ENCODE data around the gene NEFH.
A peak's percentile ranks its signal among the peaks of the same experiment; 100 is the strongest.
"Not testable (repeated sequence)": the region's sequence is repeated elsewhere in the genome, so short reads cannot be mapped to it uniquely, and the experiment has no call there.

Gene NEFH

GRCh38 chr22:29487426-29487986, 7.5 kb downstream of the NEFH start:
- ChIA-PET POLR2A (ENCODE audit: low non-redundant PET) (no interaction called here), CTCF (no interaction called here)
- no peak for DNase-seq (ENCODE audit: low spot score)
- no peak for TF ChIP-seq CTCF (conservative IDR thresholded peaks at IDR 0.05; ENCODE audit: low read depth)
- H3K27ac ChIP-seq, result no peak overlapping the region

DNA sequence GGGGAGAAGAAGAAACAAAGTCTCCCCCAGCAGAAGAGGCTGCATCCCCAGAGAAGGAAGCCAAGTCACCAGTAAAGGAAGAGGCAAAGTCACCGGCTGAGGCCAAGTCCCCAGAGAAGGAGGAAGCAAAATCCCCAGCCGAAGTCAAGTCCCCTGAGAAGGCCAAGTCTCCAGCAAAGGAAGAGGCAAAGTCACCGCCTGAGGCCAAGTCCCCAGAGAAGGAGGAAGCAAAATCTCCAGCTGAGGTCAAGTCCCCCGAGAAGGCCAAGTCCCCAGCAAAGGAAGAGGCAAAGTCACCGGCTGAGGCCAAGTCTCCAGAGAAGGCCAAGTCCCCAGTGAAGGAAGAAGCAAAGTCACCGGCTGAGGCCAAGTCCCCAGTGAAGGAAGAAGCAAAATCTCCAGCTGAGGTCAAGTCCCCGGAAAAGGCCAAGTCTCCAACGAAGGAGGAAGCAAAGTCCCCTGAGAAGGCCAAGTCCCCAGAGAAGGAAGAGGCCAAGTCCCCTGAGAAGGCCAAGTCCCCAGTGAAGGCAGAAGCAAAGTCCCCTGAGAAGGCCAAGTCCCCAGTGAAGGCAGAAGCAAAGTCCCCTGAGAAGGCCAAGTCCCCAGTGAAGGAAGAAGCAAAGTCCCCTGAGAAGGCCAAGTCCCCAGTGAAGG, 9.2 kb downstream of the NEFH start:
- CTCF ChIA-PET; POLR2A ChIA-PET (ENCODE audit: low non-redundant PET); H3K27ac ChIP-seq; DNase-seq (ENCODE audit: low spot score): not testable (repeated sequence)

- no peak for TF ChIP-seq CTCF (conservative IDR thresholded peaks at IDR 0.05; ENCODE audit: low read depth)
- no peak overlapping the region for H3K27ac ChIP-seq
- CTCF ChIA-PET, result no interaction called here
- no peak for DNase-seq (ENCODE audit: low spot score)
- POLR2A ChIA-PET (ENCODE audit: low non-redundant PET), result no interaction called here
Observed at GRCh38 chr22:29491012-29491411, 11.0 kb downstream of the NEFH start.

DNA sequence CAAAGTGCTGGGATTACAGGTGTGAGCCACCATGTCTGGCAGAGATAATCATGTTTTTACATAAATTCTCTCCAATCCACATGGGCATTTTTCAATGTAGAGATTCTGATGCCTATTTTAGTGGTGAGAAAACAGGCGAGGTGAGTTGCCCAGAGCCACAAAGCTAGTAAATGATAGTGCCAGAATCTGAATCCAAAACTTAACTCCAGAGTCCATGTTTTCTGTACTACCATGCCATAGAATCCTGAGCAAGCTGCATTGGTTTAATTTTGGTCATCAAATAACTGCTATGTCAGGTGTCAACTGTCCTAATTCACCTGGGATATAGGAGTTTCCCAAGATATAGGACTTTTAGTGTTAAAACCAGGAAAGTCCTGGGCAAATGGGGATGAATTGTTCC, 13.6 kb downstream of the NEFH start:
- no peak for TF ChIP-seq CTCF (conservative IDR thresholded peaks at IDR 0.05; ENCODE audit: low read depth)
- no peak for DNase-seq (ENCODE audit: low spot score)
- CTCF ChIA-PET, result no interaction called here
- POLR2A ChIA-PET (ENCODE audit: low non-redundant PET), result no interaction called here
- no peak overlapping the region for H3K27ac ChIP-seq

GRCh38 chr22:29499852-29500251, 19.8 kb downstream of the NEFH start:
- ChIA-PET CTCF (no interaction called here), POLR2A (ENCODE audit: low non-redundant PET) (no interaction called here)
- no peak for DNase-seq (ENCODE audit: low spot score)
- no peak for TF ChIP-seq CTCF (conservative IDR thresholded peaks at IDR 0.05; ENCODE audit: low read depth)
- H3K27ac ChIP-seq, result no peak overlapping the region

GRCh38 chr22:29503811-29504372, 23.9 kb downstream of the NEFH start:
- DNase-seq (ENCODE audit: low spot score), result no peak
- CTCF ChIA-PET, result interaction anchor here (0.7 kb wide), 1 partner anchor 33 kb away, joined by 6 read pairs; no protein-coding TSS in a partner anchor
- POLR2A ChIA-PET (ENCODE audit: low non-redundant PET), result no interaction called here
- TF ChIP-seq CTCF (conservative IDR thresholded peaks at IDR 0.05; ENCODE audit: low read depth), result no peak
- peak overlapping the region; percentile 37 for H3K27ac ChIP-seq

DNA sequence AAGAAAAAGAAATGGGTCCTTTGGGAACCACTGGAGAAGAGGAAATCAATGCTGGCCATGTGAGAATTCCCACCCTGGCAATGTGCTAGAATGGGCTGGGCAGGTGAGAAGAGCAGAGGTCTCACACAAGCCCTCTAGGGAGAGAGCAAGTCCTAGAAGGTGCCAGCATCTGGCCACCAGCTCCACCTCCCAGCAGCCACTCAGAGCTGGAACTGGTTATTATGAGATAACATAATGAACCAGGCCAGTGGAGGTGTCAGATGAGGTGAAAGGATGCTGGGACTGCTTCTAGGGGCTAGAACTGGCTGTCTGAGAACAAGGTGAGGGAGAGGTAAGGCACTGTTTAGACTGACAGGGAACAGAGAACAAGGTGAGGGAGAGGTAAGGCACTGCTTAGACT, 29.3 kb downstream of the NEFH start:
- ChIA-PET POLR2A (ENCODE audit: low non-redundant PET) (no interaction called here), CTCF (no interaction called here)
- H3K27ac ChIP-seq, result no peak overlapping the region
- TF ChIP-seq CTCF (conservative IDR thresholded peaks at IDR 0.05; ENCODE audit: low read depth), result no peak
- DNase-seq (ENCODE audit: low spot score), result no peak

Measured in RWPE1 (cell line).